Astrocyte (in vitro differentiated cells and primary cell): ENCODE measurements around the gene CYP3A7. TPM values are rescaled to one million over a fixed set of nuclear protein-coding genes. Genes with fewer than 3 reads are reported as not detected.

Experiments
- DNase-seq: peaks from one replicate; pipeline ENCODE4 v3.0.0-alpha.2; 2010; ENCODE audit warnings: low read depth
- FAIRE-seq: peaks from 2 replicates; lab custom pipeline; 2011; peaks lifted over from hg19 to GRCh38; lab: Jason Lieb, UNC
- H2AFZ ChIP-seq: 2 replicates; pipeline ENCODE4 v1.6.0; 2012; ENCODE audit warnings: low read depth, low read length, inconsistent platforms
- H3K27ac ChIP-seq: 2 replicates; pipeline ENCODE4 v1.5.1; 2011; ENCODE audit warnings: low read depth, low read length, inconsistent platforms
- H3K27me3 ChIP-seq: 2 replicates; pipeline ENCODE4 v1.6.0; 2011; ENCODE audit warnings: low read length, inconsistent platforms; ENCODE audit not compliant: insufficient read depth
- H3K36me3 ChIP-seq: 2 replicates; pipeline ENCODE4 v1.5.1; 2011; ENCODE audit warnings: low read length, inconsistent platforms; ENCODE audit not compliant: insufficient read depth
- H3K4me1 ChIP-seq: 2 replicates; pipeline ENCODE4 v1.5.1; 2011; ENCODE audit warnings: low read length, inconsistent platforms; ENCODE audit not compliant: insufficient read depth
- H3K4me2 ChIP-seq: 2 replicates; pipeline ENCODE4 v1.6.0; 2012; ENCODE audit warnings: low read length, inconsistent platforms
- H3K4me3 ChIP-seq: 2 replicates; pipeline ENCODE4 v1.5.1; 2011; ENCODE audit warnings: low read depth, mild to moderate bottlenecking, low read length, inconsistent platforms; ENCODE audit not compliant: insufficient read depth
- H3K79me2 ChIP-seq: 2 replicates; pipeline ENCODE4 v1.6.0; 2012; ENCODE audit warnings: mild to moderate bottlenecking, low read length, inconsistent platforms; ENCODE audit not compliant: insufficient read depth
- H3K9ac ChIP-seq: 2 replicates; pipeline ENCODE4 v1.6.0; 2012; ENCODE audit warnings: mild to moderate bottlenecking, low read length, inconsistent platforms
- H3K9me3 ChIP-seq: 2 replicates; pipeline ENCODE4 v1.5.1; 2012; ENCODE audit warnings: low read depth, mild to moderate bottlenecking, low read length, inconsistent platforms; ENCODE audit not compliant: insufficient read depth
- H4K20me1 ChIP-seq: 2 replicates; pipeline ENCODE4 v1.6.0; 2012; ENCODE audit warnings: low read length, inconsistent platforms; ENCODE audit not compliant: insufficient read depth
- H3K27ac Mint-ChIP-seq: one replicate; pipeline ENCODE4 v1.8.0; 2021; ENCODE audit warnings: mild to moderate bottlenecking, mixed read lengths; ENCODE audit not compliant: unreplicated experiment
- H3K27me3 Mint-ChIP-seq: one replicate; pipeline ENCODE4 v1.8.0; 2021; ENCODE audit warnings: low read depth, mixed read lengths; ENCODE audit not compliant: unreplicated experiment
- H3K36me3 Mint-ChIP-seq: one replicate; pipeline ENCODE4 v1.8.0; 2021; ENCODE audit warnings: low read depth, mixed read lengths; ENCODE audit not compliant: unreplicated experiment
- H3K4me1 Mint-ChIP-seq: one replicate; pipeline ENCODE4 v1.8.0; 2021; ENCODE audit warnings: low read depth, mixed read lengths; ENCODE audit not compliant: unreplicated experiment
- H3K4me3 Mint-ChIP-seq: one replicate; pipeline ENCODE4 v1.8.0; 2021; ENCODE audit warnings: mild to moderate bottlenecking, moderate library complexity, mixed read lengths; ENCODE audit not compliant: unreplicated experiment
- H3K9me3 Mint-ChIP-seq: one replicate; pipeline ENCODE4 v1.8.0; 2021; ENCODE audit warnings: mild to moderate bottlenecking, mixed read lengths; ENCODE audit not compliant: unreplicated experiment
- CTCF ChIP-seq: IDR thresholded peaks from 2 replicates; pipeline ENCODE4 v1.5.1; 2011; ENCODE audit warnings: low read depth, mild to moderate bottlenecking, inconsistent platforms, low read length, moderate library complexity; ENCODE audit not compliant: insufficient read depth
- EZH2 ChIP-seq: IDR thresholded peaks from 2 replicates; pipeline ENCODE4 v1.6.1; 2012; ENCODE audit warnings: mild to moderate bottlenecking, low read length, inconsistent platforms; ENCODE audit not compliant: insufficient read depth
- total RNA-seq: library from RNA; stranded (reverse); gene quantifications from 2 replicates; pipeline ENCODE4 v1.2.1, GENCODE V29; 2021

CYP3A7 gene
- total RNA-seq, 1 donor from 2014 or later = not detected

GRCh38 chr7:99782012-99782953, 47.3 kb upstream of the CYP3A7 start:
- TF ChIP-seq CTCF (no peak), EZH2 (no peak)
- Mint-ChIP-seq H3K4me1 (peaks cover 2% of the 10 kb centered on the region), H3K4me3 (no peak overlapping the region), H3K27me3 (peaks cover 22% of the 10 kb centered on the region), H3K27ac (no peak overlapping the region), H3K36me3 (no peaks in the 10 kb centered on the region), H3K9me3 (peaks cover 5% of the 10 kb centered on the region)
- H3K9me3 ChIP-seq = no peaks in the 10 kb centered on the region
- DNase-seq (no peak), FAIRE-seq (no peak)
- H2AFZ ChIP-seq = no peak overlapping the region
- H3K9ac ChIP-seq = no peak overlapping the region
- no peak overlapping the region for H3K4me2 ChIP-seq
- no peaks in the 10 kb centered on the region for H3K4me1 ChIP-seq
- H3K27ac ChIP-seq = no peak overlapping the region
- no peaks in the 10 kb centered on the region for H3K79me2 ChIP-seq
- no peaks in the 10 kb centered on the region for H3K36me3 ChIP-seq
- peaks cover 17% of the 10 kb centered on the region for H3K27me3 ChIP-seq
- H3K4me3 ChIP-seq = no peak overlapping the region
- no peaks in the 10 kb centered on the region for H4K20me1 ChIP-seq

GRCh38 chr7:99780588-99780987, 45.6 kb upstream of the CYP3A7 start:
- Histone ChIP-seq H3K4me3 (no peak overlapping the region), H4K20me1 (no peaks in the 10 kb centered on the region), H3K4me1 (no peaks in the 10 kb centered on the region), H3K4me2 (no peak overlapping the region), H3K9ac (no peak overlapping the region), H3K27me3 (peaks cover 17% of the 10 kb centered on the region), H3K27ac (no peak overlapping the region), H3K79me2 (no peaks in the 10 kb centered on the region), H3K9me3 (no peaks in the 10 kb centered on the region), H2AFZ (no peak overlapping the region), H3K36me3 (no peaks in the 10 kb centered on the region)
- DNase-seq = no peak
- H3K27me3 Mint-ChIP-seq = peaks cover 25% of the 10 kb centered on the region
- H3K4me3 Mint-ChIP-seq = no peak overlapping the region
- TF ChIP-seq CTCF = no peak
- TF ChIP-seq EZH2 = no peak
- peaks cover 10% of the 10 kb centered on the region for H3K9me3 Mint-ChIP-seq
- H3K36me3 Mint-ChIP-seq = peaks cover under 1% of the 10 kb centered on the region
- H3K27ac Mint-ChIP-seq = no peak overlapping the region
- no peaks in the 10 kb centered on the region for H3K4me1 Mint-ChIP-seq
- no peak for FAIRE-seq

- FAIRE-seq = no peak
- Histone ChIP-seq H3K27me3 (peaks cover 17% of the 10 kb centered on the region), H4K20me1 (no peaks in the 10 kb centered on the region), H3K9ac (no peak overlapping the region), H3K9me3 (no peaks in the 10 kb centered on the region), H3K4me2 (no peak overlapping the region), H2AFZ (no peak overlapping the region), H3K27ac (no peak overlapping the region), H3K4me1 (no peaks in the 10 kb centered on the region), H3K4me3 (no peak overlapping the region), H3K79me2 (no peaks in the 10 kb centered on the region), H3K36me3 (no peaks in the 10 kb centered on the region)
- no peak overlapping the region for H3K27ac Mint-ChIP-seq
- H3K4me1 Mint-ChIP-seq = no peaks in the 10 kb centered on the region
- H3K9me3 Mint-ChIP-seq = peaks cover 15% of the 10 kb centered on the region
- H3K27me3 Mint-ChIP-seq = peaks cover 24% of the 10 kb centered on the region
- TF ChIP-seq CTCF (no peak), EZH2 (no peak)
- no peak for DNase-seq
- peaks cover 1% of the 10 kb centered on the region for H3K36me3 Mint-ChIP-seq
- H3K4me3 Mint-ChIP-seq = no peak overlapping the region
These were observed 45.0 kb upstream of the CYP3A7 start for GRCh38 chr7:99779949-99780348.
